GM19455 (cell line): ENCODE data around the gene MMP1.
"Not testable (repeated sequence)": the region's sequence is repeated elsewhere in the genome, so short reads cannot be mapped to it uniquely, and the experiment has no call there.

Source experiments
- ATAC-seq: cut with Tn5 transposase; IDR thresholded peaks from one replicate; pipeline ENCODE4 v1.9.1; 2021; ENCODE audit not compliant: unreplicated experiment

Gene MMP1

GRCh38 chr11:102761646-102762238 lies 36.2 kb downstream of the MMP1 start:
- ATAC-seq: no peak

GRCh38 chr11:102760344-102761035 lies 37.5 kb downstream of the MMP1 start:
- ATAC-seq: no peak

- ATAC-seq: no peak
Observed at GRCh38 chr11:102757823-102758549, 40.0 kb downstream of the MMP1 start.

GRCh38 chr11:102753267-102753666 lies 44.7 kb downstream of the MMP1 start:
- no peak for ATAC-seq

GRCh38 chr11:102751673-102752072 lies 46.3 kb downstream of the MMP1 start:
- ATAC-seq: no peak

GRCh38 chr11:102749101-102749722 lies 48.7 kb downstream of the MMP1 start:
- no peak for ATAC-seq

- not testable (repeated sequence) for ATAC-seq
Observed at GRCh38 chr11:102746746-102747578, 51.0 kb downstream of the MMP1 start.
